Kidney (tissue), 14 donors: ENCODE measurements around the gene C1orf21. TPM values are rescaled to one million over a fixed set of nuclear protein-coding genes. Genes with fewer than 3 reads are reported as not detected.

ENCODE experiments used
- DNase-seq, 5 donors: peaks; one replicate each; pipeline ENCODE4 v3.0.0-alpha.2; 2013 to 2020
- FAIRE-seq: peaks from 2 replicates; lab custom pipeline; 2012; peaks lifted over from hg19 to GRCh38; lab: Jason Lieb, UNC
- H3K27ac ChIP-seq, 2 donors: one replicate each; pipeline ENCODE4 v1.7.0; 2013; ENCODE audit warnings: low read depth in 2 of 2, low read length in 2 of 2, inconsistent platforms in 1 of 2
- H3K27me3 ChIP-seq: one replicate; pipeline ENCODE4 v1.7.1; 2013; ENCODE audit warnings: low read length, inconsistent platforms; ENCODE audit not compliant: control insufficient read depth, insufficient read depth
- H3K36me3 ChIP-seq, 3 donors: one replicate each; pipeline versions ENCODE4 v1.7.0 to v1.7.1; 2013; ENCODE audit warnings: low read length in 3 of 3, control low read depth in 1 of 3, inconsistent platforms in 1 of 3; ENCODE audit not compliant: insufficient read depth in 3 of 3, control insufficient read depth in 2 of 3
- H3K4me1 ChIP-seq, 3 donors: one replicate each; pipeline versions ENCODE4 v1.7.0 to v1.7.1; 2013; ENCODE audit warnings: low read length in 3 of 3, inconsistent platforms in 1 of 3, low read depth in 1 of 3; ENCODE audit not compliant: control insufficient read depth in 2 of 3, insufficient read depth in 2 of 3
- H3K4me3 ChIP-seq, 3 donors: one replicate each; pipeline versions ENCODE4 v1.7.0 to v1.8.1; 2013; ENCODE audit warnings: low read length in 3 of 3, control low read depth in 1 of 3, inconsistent platforms in 1 of 3
- H3K9ac ChIP-seq, 3 donors: one replicate each; pipeline versions ENCODE4 v1.7.0 to v1.7.1; 2013; ENCODE audit warnings: low read length in 3 of 3, control low read depth in 1 of 3, inconsistent platforms in 1 of 3
- H3K9me3 ChIP-seq, 3 donors: one replicate each; pipeline versions ENCODE4 v1.7.0 to v1.7.1; 2013; ENCODE audit warnings: low read length in 3 of 3, control low read depth in 1 of 3, inconsistent platforms in 1 of 3; ENCODE audit not compliant: control insufficient read depth in 2 of 3, insufficient read depth in 1 of 3
- CTCF ChIP-seq: IDR thresholded peaks from 3 replicates; pipeline ENCODE4 v1.5.1; 2012; ENCODE audit warnings: mild to moderate bottlenecking, moderate library complexity, borderline replicate concordance; ENCODE audit not compliant: insufficient read depth; ENCODE audit errors: extremely low read depth
- intact Hi-C: fragments of 100-400 bp; cut with DNase I; formaldehyde crosslinking; loops from one replicate; pipeline ENCODE4 v1.11.1; 2022
- polyA plus RNA-seq: library from polyadenylated mRNA; stranded (reverse); fragments of 350-450 nt; fragmentation: Illumina TruSeq; extraction: RNeasy Lipid Tissue Mini Kit (QIAGEN cat#74804); gene quantifications from one replicate; pipeline ENCODE4 v1.2.3, GENCODE V29; 2014; ENCODE audit warnings: low read depth, low replicate concordance; ENCODE audit not compliant: insufficient read depth
- total RNA-seq: library from RNA; stranded (reverse); fragmentation: NEBNext Ultra II Directional; extraction: Animal tissue kit (Norgen Biotek cat#: 25700); gene quantifications from one replicate; pipeline ENCODE4 v1.2.1, GENCODE V29; 2021
- donor health status: control.
- donor health status: control.
- donor health status: control.
- donor health status: control.
- donor health status: control.
- donor health status: DM: yes; HTN: yes; CAD: no.
- donor health status: Normal renal cell carcinoma (clear cell type).

Gene C1orf21
- total and polyA plus RNA-seq, 2 donors from 2014 or later: 18.3 to 18.6 TPM

DNA sequence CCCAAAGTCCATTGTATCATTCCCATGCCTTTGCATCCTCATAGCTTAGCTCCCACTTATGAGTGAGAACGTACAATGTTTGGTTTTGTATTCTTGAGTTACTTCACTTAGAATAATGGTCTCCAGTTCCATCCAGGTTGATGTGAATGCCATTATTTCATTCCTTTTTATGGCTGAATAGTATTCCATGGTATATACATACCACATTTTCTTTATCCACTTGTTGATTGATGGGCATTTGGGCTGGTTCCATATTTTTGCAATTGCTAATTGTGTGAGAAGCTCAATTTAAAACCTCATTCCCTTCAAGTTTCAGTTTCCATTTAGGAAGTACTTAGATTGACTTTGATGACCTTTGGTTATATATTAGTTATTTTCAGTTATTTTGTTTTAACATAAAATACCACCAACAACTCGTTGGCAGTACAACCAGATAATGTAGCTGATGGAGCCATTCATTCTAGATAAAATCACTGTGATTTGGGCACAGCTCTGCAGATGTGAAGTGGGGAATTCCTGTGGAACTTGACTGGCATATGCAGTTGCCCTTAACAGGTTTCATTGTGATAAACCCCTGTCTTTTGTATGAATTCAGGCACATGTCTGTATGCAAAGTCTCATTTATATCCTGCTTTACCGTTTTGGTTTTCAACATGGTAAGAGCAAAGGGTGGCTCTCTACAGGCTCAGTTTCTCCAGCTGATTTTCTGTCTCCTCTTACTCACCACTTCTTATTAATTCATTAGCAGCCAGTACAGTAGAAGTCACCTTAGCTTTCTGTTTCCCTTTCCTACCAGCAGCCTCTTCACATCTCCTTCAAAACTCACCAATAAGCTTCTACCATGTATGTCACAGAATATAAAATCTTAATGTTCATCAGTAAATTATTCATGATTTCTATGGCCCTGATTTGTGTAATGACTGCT is 170.9 kb downstream of the C1orf21 start:
- H3K36me3 ChIP-seq: no peaks in the 10 kb centered on the region
- intact Hi-C loops: no loop called here
- H3K4me1 ChIP-seq: no peaks in the 10 kb centered on the region
- H3K4me3 ChIP-seq: no peak overlapping the region
- H3K9ac ChIP-seq: no peak overlapping the region
- no peaks in the 10 kb centered on the region for H3K27me3 ChIP-seq
- H3K9me3 ChIP-seq: no peaks in the 10 kb centered on the region
- DNase-seq (no peak), FAIRE-seq (no peak)
- TF ChIP-seq CTCF: no peak
- H3K27ac ChIP-seq: no peak overlapping the region

DNA sequence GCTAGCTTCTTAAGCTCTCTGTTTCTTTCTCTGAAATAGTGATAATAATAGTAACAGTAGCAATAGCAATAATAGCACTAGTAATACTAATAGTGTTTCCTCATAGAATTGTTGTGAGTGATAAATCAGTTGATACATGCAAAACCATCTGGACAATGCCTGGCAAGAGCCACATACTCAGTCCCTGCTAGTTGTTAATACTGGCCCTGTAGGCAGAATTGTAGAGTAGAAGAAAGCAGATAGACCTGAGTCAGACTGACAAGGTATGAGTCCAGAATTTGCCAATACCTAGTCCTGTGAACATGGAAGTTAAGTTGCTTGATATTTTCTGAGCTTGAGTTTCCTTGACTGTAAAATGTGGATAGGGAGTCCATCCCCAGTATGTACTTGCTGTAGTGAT is 171.9 kb downstream of the C1orf21 start:
- Histone ChIP-seq H3K36me3 (no peaks in the 10 kb centered on the region), H3K27ac (no peak overlapping the region), H3K9ac (no peak overlapping the region), H3K9me3 (no peaks in the 10 kb centered on the region), H3K4me1 (no peaks in the 10 kb centered on the region), H3K4me3 (no peak overlapping the region), H3K27me3 (no peaks in the 10 kb centered on the region)
- intact Hi-C loops: no loop called here
- no peak for DNase-seq
- TF ChIP-seq CTCF: no peak
- no peak for FAIRE-seq

GRCh38 chr1:184559117-184559713 is 172.4 kb downstream of the C1orf21 start:
- H3K4me1 ChIP-seq: no peaks in the 10 kb centered on the region
- H3K9me3 ChIP-seq: no peaks in the 10 kb centered on the region
- H3K27ac ChIP-seq: no peak overlapping the region
- intact Hi-C loops: no loop called here
- no peaks in the 10 kb centered on the region for H3K36me3 ChIP-seq
- no peaks in the 10 kb centered on the region for H3K27me3 ChIP-seq
- FAIRE-seq (no peak), DNase-seq (no peak)
- no peak for TF ChIP-seq CTCF
- no peak overlapping the region for H3K4me3 ChIP-seq
- no peak overlapping the region for H3K9ac ChIP-seq
